GM19043 (cell line): ENCODE results near the gene VGLL2.
"Not testable (repeated sequence)": the region's sequence is repeated elsewhere in the genome, so short reads cannot be mapped to it uniquely, and the experiment has no call there.

ENCODE experiments used
- ATAC-seq: cut with Tn5 transposase; IDR thresholded peaks from one replicate; pipeline ENCODE4 v1.9.1; 2021; ENCODE audit warnings: low read depth; ENCODE audit not compliant: unreplicated experiment

The VGLL2 gene

DNA sequence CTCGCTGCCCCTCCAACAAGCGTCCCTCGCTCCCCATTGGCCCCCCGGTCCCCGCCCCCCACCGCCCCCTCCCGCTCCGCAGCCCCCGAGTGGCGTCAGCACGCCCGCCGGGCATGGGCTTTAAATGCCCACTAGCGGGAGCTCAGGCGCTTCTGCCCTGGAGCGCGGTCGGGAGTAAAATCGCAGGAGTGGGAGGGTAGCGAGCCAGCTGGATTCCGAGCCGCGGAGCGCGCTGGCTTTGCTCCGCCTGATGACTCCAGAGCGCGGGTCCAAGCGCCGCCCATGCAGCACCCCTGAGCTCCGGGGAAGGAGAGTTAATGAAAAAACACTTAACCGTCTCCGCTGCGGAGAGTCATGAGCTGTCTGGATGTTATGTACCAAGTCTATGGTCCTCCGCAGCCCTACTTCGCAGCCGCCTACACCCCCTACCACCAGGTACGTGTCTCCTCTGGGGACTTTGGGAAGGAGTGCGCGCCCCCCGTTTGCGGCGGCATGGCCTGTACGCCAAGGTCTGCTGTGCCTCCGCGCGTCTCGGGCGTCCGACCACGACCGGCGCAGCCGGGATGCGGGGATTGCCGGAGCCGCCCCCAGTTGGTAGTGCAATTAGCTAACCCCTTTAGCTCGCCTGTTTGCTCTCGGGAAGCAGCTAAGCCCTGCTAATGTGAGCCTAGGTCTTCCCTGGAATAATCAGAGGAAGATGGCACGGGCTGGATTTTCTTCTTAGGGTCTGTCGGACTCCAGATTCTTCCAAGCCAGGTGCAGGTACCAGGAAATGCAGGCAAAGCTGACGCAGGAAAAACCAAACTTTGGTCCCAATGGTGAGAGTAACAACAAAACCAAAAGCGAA lies at the start of gene VGLL2:
Gene VGLL2 (plus strand): TSS at position 149 of the 847 bp plus-strand sequence. CDS start 206 bp downstream, at position 355.
- no peak for ATAC-seq

DNA sequence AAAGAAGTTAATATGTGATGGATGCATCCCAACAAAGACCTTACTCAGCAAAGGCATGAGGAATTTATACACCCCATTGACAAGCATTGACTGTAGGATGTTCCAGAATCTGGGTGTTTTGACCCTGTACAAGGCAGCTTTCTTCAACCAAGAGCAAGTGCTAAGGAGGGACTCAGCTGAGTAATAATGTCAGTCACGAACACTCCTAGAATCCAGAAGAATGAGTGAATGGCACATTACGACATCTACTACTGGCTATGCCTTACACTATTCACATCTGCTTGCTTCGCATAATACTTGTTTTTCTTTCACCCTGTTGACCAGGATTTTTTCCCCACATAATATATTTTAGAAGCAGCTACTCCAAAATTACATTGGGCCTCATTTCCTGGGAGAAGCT lies 42.5 kb upstream of the VGLL2 start:
- no peak for ATAC-seq

DNA sequence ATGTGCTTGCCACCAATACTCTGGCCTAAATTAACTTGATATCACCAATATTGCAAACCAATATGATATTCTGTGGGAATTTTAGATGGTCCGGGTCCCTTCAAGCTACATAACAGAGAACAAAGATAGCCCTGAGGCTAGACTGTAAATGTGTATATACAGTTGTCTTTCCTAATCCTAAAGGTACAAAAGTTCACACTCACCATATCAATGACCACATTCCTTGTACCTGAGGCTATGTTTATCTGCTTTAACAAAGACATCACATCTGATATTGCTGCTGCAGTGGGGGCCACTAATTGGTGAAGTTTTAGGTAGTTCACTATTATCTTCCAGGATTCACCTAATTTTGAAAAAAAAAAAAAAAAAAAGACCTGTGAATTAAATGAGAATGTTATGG lies 38.6 kb upstream of the VGLL2 start:
- ATAC-seq, result no peak

- ATAC-seq, result no peak
These were observed 38.0 kb upstream of the VGLL2 start for GRCh38 chr6:117227245-117227962.

GRCh38 chr6:117228202-117228601 lies 37.2 kb upstream of the VGLL2 start:
- no peak for ATAC-seq

DNA sequence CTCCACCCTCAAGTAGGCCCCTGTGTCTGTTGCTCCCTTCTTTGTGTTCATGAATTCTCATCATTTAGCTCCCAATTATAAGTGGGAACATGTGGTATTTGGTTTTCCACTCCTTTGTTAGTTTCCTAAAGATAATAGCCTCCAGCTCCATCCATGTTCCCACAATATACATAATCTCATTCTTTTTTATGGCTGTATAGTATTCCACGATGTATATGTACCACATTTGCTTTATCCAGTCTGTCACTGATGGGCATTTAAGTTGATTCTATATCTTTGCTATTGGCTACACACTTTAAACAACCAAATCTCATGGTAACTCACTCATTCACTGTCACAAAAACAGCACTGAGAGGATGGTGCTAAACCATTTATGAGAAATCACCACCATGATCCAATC lies 35.5 kb upstream of the VGLL2 start:
- ATAC-seq, result no peak

- ATAC-seq, result no peak
These were observed 33.9 kb upstream of the VGLL2 start for GRCh38 chr6:117231466-117231865.

GRCh38 chr6:117232196-117232595 lies 33.2 kb upstream of the VGLL2 start:
- ATAC-seq, result no peak

DNA sequence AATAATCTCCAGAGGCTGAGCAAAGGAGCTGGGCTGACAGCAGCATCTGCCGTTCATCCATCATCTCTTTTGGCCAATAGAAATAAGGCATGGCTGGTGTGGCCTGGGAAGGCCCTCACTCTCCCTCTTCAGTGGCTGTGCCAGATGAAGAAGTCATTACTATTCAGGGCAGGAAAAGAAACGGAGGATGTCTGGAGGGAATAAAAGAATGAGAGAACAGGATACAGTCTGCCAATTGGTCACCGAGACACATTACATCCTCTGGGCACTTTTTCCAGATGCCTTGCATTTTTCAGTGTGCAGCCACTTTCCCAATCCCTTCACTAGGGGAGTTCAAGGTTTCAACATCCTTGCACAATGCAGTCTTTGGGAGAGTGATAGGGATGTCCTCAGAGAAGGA lies 32.2 kb upstream of the VGLL2 start:
- no peak for ATAC-seq

DNA sequence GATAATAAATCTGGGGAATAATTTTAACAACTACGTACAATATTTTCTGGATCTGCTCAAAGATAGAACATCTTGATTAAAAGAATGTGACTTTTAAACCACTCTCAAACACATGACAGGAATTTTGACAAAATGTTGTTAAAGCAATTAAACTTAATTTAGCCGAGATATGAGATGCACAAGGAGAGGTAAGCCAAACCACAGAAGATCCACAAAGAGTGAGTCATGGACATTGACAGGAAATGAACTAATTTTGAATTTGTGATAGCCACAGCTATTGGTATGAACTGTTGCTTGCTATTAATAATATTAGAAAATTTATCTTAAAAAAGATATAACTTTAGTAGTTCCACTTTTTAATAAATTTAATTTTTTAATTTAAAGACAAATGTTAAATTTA lies 27.8 kb upstream of the VGLL2 start:
- no peak for ATAC-seq

GRCh38 chr6:117244571-117244970 lies 20.8 kb upstream of the VGLL2 start:
- not testable (repeated sequence) for ATAC-seq

DNA sequence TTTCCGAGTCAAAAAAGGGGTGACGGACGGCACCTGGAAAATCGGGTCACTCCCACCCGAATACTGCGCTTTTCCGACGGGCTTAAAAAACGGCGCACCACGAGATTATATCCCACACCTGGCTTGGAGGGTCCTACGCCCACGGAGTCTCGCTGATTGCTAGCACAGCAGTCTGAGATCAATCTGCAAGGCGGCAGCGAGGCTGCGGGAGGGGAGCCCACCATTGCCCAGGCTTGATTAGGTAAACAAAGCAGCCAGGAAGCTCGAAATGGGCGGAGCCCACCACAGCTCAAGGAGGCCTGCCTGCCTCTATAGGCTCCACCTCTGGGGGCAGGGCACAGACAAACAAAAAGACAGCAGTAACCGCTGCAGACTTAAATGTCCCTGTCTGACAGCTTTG lies 20.4 kb upstream of the VGLL2 start:
- ATAC-seq, result not testable (repeated sequence)

DNA sequence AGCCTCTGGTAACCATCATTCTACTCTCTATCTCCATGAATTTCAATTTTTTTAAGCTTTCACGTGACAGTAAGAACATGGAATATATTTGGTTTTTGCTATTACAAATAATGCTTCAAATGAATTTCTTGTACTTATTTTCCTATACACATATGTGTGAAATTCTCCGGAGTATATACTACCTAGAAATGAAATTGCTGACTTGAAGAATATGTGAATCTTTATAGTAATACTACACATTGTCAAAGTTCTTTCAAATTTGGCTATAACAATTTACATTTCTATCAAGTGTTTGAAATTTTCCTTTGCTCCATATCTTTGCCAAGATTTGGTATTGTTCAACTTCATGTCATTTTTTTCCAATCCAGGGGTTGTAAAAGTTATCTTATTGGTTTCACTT lies 11.6 kb upstream of the VGLL2 start:
- no peak for ATAC-seq

DNA sequence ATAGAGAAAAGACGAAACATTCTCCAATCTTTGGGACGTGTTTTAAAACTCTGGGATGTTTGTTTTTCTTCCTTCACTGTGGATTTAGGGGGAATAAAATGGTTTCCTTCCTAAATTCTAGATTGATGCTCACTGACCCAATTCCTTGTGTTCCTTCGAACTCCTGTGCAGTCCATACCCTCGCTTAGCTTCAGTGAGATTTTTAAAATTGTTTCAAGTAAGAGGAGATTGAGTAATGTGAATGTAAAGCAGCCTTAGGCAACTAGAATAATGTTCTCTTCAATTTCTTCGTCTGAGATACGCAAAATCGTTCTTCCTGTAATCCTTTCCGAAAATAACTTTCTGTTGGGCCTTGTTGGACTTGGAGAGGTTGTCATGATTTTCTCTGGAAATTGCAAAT lies 2.6 kb upstream of the VGLL2 start:
- no peak for ATAC-seq

- no peak for ATAC-seq
These were observed 1.9 kb upstream of the VGLL2 start for GRCh38 chr6:117263353-117263927.

- no peak for ATAC-seq
These were observed 1.0 kb upstream of the VGLL2 start for GRCh38 chr6:117264369-117264691.

GRCh38 chr6:117264692-117265409 lies 507 bp upstream of the VGLL2 start:
- ATAC-seq, result peak; percentile 59

- no peak for ATAC-seq
These were observed 1.1 kb downstream of the VGLL2 start for GRCh38 chr6:117266257-117267053.

- no peak for ATAC-seq
These were observed 1.6 kb downstream of the VGLL2 start for GRCh38 chr6:117267054-117267347.

- no peak for ATAC-seq
These were observed 2.6 kb downstream of the VGLL2 start for GRCh38 chr6:117267766-117268534.
